Calu3 (cell line): ENCODE measurements around the gene ADAD2. TPM values are rescaled to one million over a fixed set of nuclear protein-coding genes. Genes with fewer than 3 reads are reported as not detected.

Source experiments
- BruUV-seq: library from RNA; stranded (reverse); fragments of 400-500 nt; replicated peaks from 2 replicates; lab custom pipeline; 2021; lab: Mats Ljungman, UMichigan
- CTCF ChIA-PET: fragments of 300-600 bp; sonication (Branson Sonifier 250); formaldehyde crosslinking; loops from one replicate; lab custom pipeline; 2022; ENCODE audit warnings: antibody characterized with exemption; lab: Charles Lee
- DNase-seq: peaks from one replicate; pipeline ENCODE4 v3.0.0; 2022
- H3K27ac Mint-ChIP-seq: one replicate; pipeline ENCODE4 v1.8.0; 2022; ENCODE audit warnings: mixed read lengths; ENCODE audit not compliant: unreplicated experiment
- H3K27me3 Mint-ChIP-seq: one replicate; pipeline ENCODE4 v1.8.0; 2022; ENCODE audit warnings: mixed read lengths; ENCODE audit not compliant: unreplicated experiment
- H3K36me3 Mint-ChIP-seq: one replicate; pipeline ENCODE4 v1.8.0; 2022; ENCODE audit warnings: mild to moderate bottlenecking, moderate library complexity, mixed read lengths; ENCODE audit not compliant: insufficient read depth, unreplicated experiment
- H3K4me1 Mint-ChIP-seq: one replicate; pipeline ENCODE4 v1.8.0; 2022; ENCODE audit warnings: mild to moderate bottlenecking, low read depth, mixed read lengths; ENCODE audit not compliant: unreplicated experiment
- H3K4me3 Mint-ChIP-seq: one replicate; pipeline ENCODE4 v1.8.0; 2022; ENCODE audit warnings: mild to moderate bottlenecking, low read depth, moderate library complexity, mixed read lengths; ENCODE audit not compliant: unreplicated experiment
- H3K9me3 Mint-ChIP-seq: one replicate; pipeline ENCODE4 v1.8.0; 2022; ENCODE audit warnings: low read depth, mixed read lengths; ENCODE audit not compliant: unreplicated experiment
- intact Hi-C: fragments of 100-400 bp; cut with micrococcal nuclease; formaldehyde crosslinking; loops from one replicate; pipeline ENCODE4 v1.10.0; 2022; ENCODE audit not compliant: unreplicated experiment
- total RNA-seq: library from RNA; stranded (reverse); gene quantifications from 2 replicates; pipeline ENCODE4 v1.2.3, GENCODE V29; 2022
- TF ChIP-seq, protein P1 (sequence below): fragments of 200-600 bp; IDR thresholded peaks from one replicate; pipeline ENCODE4 v1.8.0; 2022; ENCODE audit warnings: antibody characterized with exemption; ENCODE audit not compliant: unreplicated experiment

The ADAD2 gene
- total RNA-seq, 1 experiment from 2014 or later = not detected

GRCh38 chr16:84245956-84246678 lies 55.2 kb downstream of the ADAD2 start:
- CTCF ChIA-PET = interaction anchor here (0.5 kb wide), 1 partner anchor 15 kb away, joined by 8 read pairs; no protein-coding TSS in a partner anchor
- TF ChIP-seq, protein P1, sequence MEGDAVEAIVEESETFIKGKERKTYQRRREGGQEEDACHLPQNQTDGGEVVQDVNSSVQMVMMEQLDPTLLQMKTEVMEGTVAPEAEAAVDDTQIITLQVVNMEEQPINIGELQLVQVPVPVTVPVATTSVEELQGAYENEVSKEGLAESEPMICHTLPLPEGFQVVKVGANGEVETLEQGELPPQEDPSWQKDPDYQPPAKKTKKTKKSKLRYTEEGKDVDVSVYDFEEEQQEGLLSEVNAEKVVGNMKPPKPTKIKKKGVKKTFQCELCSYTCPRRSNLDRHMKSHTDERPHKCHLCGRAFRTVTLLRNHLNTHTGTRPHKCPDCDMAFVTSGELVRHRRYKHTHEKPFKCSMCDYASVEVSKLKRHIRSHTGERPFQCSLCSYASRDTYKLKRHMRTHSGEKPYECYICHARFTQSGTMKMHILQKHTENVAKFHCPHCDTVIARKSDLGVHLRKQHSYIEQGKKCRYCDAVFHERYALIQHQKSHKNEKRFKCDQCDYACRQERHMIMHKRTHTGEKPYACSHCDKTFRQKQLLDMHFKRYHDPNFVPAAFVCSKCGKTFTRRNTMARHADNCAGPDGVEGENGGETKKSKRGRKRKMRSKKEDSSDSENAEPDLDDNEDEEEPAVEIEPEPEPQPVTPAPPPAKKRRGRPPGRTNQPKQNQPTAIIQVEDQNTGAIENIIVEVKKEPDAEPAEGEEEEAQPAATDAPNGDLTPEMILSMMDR = no peak
- Mint-ChIP-seq H3K9me3 (no peaks in the 10 kb centered on the region), H3K27ac (no peak overlapping the region), H3K4me3 (no peak overlapping the region), H3K36me3 (no peaks in the 10 kb centered on the region), H3K4me1 (no peaks in the 10 kb centered on the region), H3K27me3 (peaks cover 95% of the 10 kb centered on the region)
- no peak for DNase-seq
- no TSS peak for BruUV-seq
- intact Hi-C loops = no loop called here

GRCh38 chr16:84246679-84247077 lies 55.7 kb downstream of the ADAD2 start:
- BruUV-seq = no TSS peak
- CTCF ChIA-PET = no interaction called here
- no peaks in the 10 kb centered on the region for H3K36me3 Mint-ChIP-seq

More at GRCh38 chr16:84246679-84247077, 55.7 kb downstream of the ADAD2 start:
- Mint-ChIP-seq H3K4me1 (no peaks in the 10 kb centered on the region), H3K9me3 (no peaks in the 10 kb centered on the region), H3K4me3 (no peak overlapping the region), H3K27me3 (peaks cover 95% of the 10 kb centered on the region), H3K27ac (no peak overlapping the region)
- TF ChIP-seq, protein P1 = no peak
- DNase-seq = no peak
- intact Hi-C loops = no loop called here

Other genes starting within 250 kb of the ADAD2 start
- 13.9 and 15.6 TPM in 2 replicates for gene OSGIN1, start 237.9 kb upstream of the ADAD2 start, total RNA-seq
- 0.28 and 1.2 TPM in 2 replicates for gene NECAB2, start 222.9 kb upstream of the ADAD2 start, total RNA-seq
- gene SLC38A8, start 148.4 kb upstream of the ADAD2 start, total RNA-seq = not detected in 2 replicates
- 116 and 130 TPM in 2 replicates for gene MBTPS1, start 74.2 kb upstream of the ADAD2 start, total RNA-seq
- 20.8 and 23.0 TPM in 2 replicates for gene HSDL1, start 46.0 kb upstream of the ADAD2 start, total RNA-seq
- gene DNAAF1, start 45.8 kb upstream of the ADAD2 start, total RNA-seq = 0.32 TPM in 1 of 2 replicates, not detected in the other
- 77.4 and 78.5 TPM in 2 replicates for gene TAF1C, start 4.1 kb upstream of the ADAD2 start, total RNA-seq
- not detected in 2 replicates for gene KCNG4, start 48.9 kb downstream of the ADAD2 start, total RNA-seq
- 0.47 TPM in 1 of 2 replicates, not detected in the other for gene WFDC1, start 103.7 kb downstream of the ADAD2 start, total RNA-seq
- 30.5 and 33.9 TPM in 2 replicates for gene ATP2C2, start 177.4 kb downstream of the ADAD2 start, total RNA-seq